NCI-H1092 (cell line): ENCODE results near the gene RIPK3.

Experiments used
- DNase-seq: peaks from one replicate; lab custom pipeline; 2025; lab: John Stamatoyannopoulos, UW

The RIPK3 gene

GRCh38 chr14:24300326-24300980 is 39.3 kb downstream of the RIPK3 start:
- DNase-seq: no peak

DNA sequence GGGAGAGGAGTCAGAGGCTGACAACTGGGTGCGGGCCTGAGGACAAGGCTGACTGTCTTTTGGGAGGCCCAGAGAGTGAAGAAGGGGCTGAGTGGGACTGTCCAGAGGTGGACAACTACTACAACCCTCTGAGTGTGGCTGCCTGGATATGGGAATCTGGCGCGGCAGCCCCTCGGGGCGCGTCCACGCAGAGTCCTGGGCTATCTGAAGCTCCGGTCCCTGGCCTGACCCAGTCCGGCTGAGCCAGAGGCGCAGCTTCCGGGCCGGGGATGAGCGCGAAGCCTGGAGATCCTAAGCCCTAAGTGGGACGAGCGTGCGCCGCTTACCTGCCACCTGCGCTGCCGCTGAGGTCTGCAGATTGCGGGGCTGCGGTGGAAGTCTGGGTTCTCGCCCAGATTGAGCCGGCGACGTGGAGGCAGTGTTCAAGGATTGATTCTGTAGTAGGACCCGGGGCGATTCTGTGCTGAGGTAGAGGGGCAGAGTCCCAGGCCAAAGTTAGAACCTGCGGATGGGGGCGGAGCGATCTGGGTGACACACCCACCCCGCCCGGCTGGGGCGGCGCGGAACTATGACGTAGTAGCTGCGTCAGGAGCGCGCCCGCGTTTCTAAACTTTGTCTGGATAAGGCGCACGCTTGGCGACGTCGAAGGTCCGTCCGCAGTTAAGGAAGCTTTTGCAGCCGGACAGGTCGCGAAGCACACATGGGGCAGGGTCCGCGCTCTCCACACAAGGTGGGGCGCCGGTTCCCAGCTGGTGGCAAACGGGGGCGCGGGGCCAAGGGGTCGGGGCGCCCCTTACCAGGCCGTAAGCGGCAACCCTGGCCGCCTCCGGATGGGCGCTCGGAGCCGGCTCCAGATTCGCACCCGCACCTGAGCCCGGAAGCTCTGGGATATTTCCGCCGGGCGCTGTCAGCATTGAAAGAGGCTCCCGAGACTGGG is 40.3 kb downstream of the RIPK3 start, which contains the start of the genes DHRS1 and NOP9:
Gene DHRS1 (minus strand): TSS at position 526 of the 937 bp plus-strand sequence. CDS start 674 bp downstream, outside the sequence.
Gene NOP9 (plus strand): TSS at position 596 of the 937 bp plus-strand sequence. CDS start 105 bp downstream, at position 701.
- DNase-seq: peak; percentile 85

- DNase-seq: no peak
Observed at GRCh38 chr14:24298892-24299254, 40.9 kb downstream of the RIPK3 start.

GRCh38 chr14:24297190-24297964 is 42.4 kb downstream of the RIPK3 start:
- DNase-seq: no peak

- peak; percentile 47 for DNase-seq
Observed at GRCh38 chr14:24296341-24297157, 43.2 kb downstream of the RIPK3 start.

- no peak for DNase-seq
Observed at GRCh38 chr14:24293525-24293924, 46.3 kb downstream of the RIPK3 start.

GRCh38 chr14:24292118-24292807 is 47.5 kb downstream of the RIPK3 start:
- no peak for DNase-seq

GRCh38 chr14:24291446-24292117 is 48.2 kb downstream of the RIPK3 start:
- DNase-seq: no peak

- no peak for DNase-seq
Observed at GRCh38 chr14:24290746-24291145, 49.0 kb downstream of the RIPK3 start.

GRCh38 chr14:24289649-24290280 is 50.0 kb downstream of the RIPK3 start:
- no peak for DNase-seq

DNA sequence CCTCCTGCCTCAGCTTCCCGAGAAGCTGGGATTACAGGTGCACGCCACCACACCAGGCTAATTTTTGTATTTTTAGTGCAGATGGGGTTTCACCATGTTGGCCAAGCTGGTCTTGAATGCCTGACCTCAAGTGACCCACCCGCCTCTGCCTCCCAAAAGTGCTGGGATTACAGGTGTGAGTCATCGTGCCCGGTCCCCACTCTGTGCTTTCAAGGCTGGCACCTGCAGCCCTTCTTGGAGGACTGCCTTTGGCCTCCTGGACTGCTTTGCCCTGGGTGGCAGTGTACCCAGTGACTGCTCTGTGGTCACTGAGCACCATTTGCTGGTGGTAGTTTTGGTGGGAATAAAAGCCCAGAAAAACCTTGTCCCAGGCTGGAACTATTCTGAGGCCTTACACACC is 52.8 kb downstream of the RIPK3 start:
- no peak for DNase-seq
